Stimulated activated CD4-positive, alpha-beta T cell treated with anti-CD3 and anti-CD28 coated beads, Interleukin-1b, Interleukin-23, amount 100 ng/mL, for 1 hour (primary cell): ENCODE data around the gene GRK3.
"Not testable (repeated sequence)": the region's sequence is repeated elsewhere in the genome, so short reads cannot be mapped to it uniquely, and the experiment has no call there.

ENCODE experiments used
- DNase-seq, 2 donors: peaks; one replicate each; pipeline ENCODE4 v3.0.0-alpha.2; 2020; ENCODE audit warnings: low read depth in 2 of 2

Gene GRK3

DNA sequence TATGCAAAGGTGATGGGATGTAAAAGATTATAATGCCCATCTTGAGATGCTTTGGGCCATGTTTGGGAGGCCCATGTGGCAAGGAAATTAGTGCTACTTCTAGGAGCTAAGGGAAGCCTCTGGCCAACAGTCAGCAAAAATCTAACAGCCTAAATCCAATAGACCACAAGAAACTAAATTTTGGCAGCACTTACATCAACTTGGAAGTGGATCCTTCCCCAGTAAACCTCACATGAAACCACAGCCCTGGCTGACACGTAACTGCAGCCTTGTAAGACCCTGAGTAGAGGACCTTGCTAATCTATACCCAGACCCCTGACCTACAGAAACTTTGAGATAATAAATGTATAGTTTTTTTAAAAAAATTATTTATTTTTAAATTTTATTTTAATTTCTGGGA is 13.1 kb upstream of the GRK3 start:
- DNase-seq: no peak

DNA sequence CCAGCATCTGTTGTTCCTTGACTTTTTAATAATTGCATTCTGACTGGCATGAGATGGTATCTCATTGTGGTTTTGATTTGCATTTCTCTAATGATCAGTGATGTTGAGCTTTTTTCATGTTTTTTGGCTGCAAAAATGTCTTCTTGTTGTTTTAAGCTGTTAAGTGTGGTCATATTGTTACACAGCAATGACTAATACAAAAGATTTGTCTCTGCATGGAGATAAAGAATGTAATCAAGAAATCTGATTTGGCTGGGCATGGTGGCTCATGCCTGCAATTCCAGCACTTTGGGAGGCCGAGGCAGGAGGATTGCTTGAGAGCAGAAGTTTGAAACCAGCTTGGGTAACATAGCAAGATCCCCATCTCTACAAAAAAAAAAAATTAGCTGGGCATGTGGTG is 12.1 kb upstream of the GRK3 start:
- DNase-seq: not testable (repeated sequence)

DNA sequence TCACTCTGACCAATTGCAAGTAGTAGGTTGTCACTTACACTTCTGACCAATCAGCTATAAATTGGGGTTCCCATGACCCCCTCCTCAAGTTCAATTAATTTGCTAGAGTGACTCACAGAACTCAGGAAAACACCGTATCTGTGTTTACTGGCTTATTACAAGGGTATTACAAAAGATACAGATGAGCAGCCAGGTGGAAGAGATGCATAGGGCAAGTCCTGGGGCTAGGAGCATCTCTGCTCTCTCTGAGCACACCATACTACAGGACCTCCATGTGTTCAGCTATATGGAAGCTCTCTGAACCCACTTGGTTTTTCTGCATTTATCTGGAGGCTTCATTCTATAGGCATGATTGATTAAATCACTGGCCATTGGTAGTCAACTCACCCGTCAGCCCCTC is 11.3 kb upstream of the GRK3 start:
- no peak for DNase-seq

DNA sequence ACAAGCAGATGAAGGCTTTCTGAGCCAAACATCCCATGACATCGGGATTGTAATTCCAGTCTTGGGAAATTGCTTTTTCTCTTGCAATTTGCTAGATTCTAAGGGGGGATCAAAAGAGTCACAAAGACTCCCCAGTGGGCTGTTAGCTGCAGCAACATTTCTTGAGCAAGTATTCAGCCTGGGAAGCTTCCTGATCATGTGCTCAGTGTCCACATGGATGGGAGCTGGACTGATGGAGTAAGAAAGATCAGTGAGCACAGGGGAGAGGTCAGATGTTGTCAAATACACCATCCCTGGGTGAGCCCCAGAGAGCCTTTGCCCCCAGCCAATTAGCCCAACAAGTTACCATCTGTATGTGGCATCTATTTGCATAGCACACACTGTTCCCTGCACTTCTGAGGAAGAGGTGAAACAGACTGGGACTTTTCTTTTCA is 10.2 kb upstream of the GRK3 start:
- DNase-seq: no peak

DNA sequence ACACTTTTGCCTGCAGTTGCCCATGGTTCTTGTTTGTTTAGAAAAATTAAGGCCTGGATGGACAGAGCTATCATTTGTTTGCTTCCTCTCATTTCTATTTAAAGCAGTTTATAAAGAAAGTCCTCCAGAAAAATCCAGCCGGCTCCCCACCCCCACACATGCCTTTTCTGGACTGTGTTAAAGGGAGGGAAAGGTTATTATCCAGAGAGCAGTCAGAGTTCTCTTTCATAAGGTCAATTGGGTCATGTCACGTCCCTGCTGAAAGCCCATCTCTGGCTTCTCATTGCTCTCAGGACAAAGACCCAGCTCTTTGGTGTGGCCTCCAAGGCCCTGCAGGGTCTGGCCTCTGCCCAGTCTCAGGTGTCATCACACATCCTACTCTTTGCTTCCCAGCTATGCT is 9.8 kb upstream of the GRK3 start:
- no peak for DNase-seq

DNA sequence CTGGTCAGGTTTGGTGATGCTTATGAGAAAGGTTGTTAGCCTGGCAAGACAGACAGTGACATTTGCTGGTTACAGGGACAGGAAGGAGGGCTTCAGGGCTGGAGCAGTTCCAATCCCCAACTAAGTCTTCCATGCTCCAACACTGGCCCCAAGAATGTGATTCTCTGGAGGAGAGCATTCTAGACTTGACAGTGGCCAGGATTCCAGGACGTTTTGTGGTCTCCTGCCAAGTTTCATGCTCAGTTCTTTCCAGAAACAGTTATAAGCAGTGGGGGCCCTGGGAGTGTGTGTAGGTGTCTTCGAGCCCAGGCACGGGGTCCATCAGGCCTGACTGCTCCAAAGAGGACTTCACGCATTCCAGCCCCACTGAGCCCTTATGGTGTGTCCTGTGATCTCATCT is 8.9 kb upstream of the GRK3 start:
- no peak for DNase-seq

DNA sequence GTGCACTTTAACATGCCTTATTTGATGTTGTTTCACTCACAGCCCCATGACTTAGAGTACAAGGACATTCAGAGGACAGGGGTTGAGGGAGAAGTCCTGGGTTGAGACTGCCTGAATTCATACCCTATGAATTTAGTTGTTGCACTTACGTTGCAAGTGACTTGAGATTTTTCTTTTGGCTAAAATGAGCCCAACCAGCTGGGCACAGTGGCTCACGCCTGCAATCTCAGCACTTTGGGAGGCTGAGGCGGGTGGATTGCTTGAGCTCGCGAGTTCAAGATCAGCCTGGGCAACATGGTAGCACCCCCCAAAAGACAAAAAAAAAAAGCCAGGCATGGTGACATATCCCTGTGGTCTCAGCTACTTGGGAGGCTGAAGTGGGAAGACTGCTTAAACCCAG is 7.3 kb upstream of the GRK3 start:
- no peak for DNase-seq

DNA sequence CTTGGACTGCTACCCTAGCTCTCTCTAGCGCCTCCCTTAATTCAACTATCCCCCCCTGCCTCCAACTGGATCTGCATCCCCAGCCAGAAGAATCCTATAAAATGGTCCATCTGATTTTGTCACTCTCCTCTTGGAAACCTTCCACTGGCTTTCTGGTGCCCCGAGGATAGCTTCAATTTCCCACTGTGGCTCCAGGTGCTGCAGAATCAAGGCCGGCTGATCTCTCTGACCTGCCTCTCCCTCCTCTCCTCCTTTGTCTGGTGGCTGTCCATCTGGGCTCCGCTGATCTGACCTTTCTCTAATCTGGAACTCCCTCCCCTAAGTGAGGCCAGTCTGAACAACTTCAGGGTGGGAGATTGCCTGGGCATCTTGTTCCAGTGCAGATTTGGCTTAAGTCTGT is 6.1 kb upstream of the GRK3 start:
- DNase-seq: no peak

DNA sequence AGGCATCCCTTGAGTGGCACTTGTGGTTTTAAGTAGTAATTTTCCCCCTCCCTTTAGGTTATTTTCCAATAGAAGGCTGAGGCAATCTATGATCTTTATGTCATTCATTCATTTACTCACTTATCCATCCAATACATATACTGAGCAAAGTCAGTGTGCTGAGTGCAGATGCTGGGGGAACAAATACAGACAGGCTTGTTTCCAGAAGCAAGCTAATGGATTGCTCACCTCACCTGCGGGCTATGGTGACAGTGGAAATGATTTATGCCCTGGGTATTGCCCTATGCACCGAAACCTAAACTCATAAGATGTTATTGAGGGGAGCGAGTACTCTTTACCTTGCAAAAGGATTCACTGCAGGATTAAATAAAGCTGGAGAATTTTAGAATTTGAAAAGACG is 4.6 kb upstream of the GRK3 start:
- not testable (repeated sequence) for DNase-seq

DNA sequence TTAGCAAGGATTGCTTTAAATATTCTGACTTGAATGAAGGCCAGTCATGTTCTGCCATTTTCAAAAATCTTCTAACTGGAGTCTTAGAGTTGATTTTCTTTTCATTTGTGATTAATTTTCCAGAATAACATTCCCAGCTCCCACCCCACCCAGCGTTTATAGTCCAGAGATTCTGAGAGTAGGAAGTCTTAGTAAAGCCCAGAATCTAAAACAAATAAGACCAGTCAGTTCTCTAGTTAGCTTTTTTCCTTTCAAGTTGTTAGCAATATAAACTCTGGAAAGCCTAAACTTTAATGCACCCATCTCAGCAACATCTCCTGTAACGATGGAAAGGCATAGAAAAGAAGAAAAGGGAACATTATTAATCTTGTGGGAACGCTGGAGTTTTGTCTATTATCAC is 3.3 kb upstream of the GRK3 start:
- DNase-seq: not testable (repeated sequence)

DNA sequence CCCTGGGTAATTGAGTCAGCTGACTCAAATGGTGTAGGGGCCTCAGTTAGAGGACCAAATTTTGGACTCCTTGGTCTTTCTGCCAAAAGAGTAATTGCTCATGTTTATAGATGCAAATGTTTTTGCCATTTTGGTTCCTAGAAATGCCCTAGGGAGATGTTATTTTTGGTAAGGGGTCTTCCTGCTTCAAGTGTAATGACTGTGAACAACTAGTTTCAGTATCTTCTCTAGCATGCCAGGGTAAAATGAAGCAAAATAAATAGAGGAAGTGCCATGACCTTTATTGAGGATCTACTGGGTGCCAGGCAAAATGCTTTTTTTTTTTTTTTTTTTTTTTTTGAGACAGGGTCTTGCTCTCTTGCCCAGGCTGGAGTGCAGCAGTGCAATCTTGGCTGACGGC is 2.5 kb upstream of the GRK3 start:
- DNase-seq: not testable (repeated sequence)

DNA sequence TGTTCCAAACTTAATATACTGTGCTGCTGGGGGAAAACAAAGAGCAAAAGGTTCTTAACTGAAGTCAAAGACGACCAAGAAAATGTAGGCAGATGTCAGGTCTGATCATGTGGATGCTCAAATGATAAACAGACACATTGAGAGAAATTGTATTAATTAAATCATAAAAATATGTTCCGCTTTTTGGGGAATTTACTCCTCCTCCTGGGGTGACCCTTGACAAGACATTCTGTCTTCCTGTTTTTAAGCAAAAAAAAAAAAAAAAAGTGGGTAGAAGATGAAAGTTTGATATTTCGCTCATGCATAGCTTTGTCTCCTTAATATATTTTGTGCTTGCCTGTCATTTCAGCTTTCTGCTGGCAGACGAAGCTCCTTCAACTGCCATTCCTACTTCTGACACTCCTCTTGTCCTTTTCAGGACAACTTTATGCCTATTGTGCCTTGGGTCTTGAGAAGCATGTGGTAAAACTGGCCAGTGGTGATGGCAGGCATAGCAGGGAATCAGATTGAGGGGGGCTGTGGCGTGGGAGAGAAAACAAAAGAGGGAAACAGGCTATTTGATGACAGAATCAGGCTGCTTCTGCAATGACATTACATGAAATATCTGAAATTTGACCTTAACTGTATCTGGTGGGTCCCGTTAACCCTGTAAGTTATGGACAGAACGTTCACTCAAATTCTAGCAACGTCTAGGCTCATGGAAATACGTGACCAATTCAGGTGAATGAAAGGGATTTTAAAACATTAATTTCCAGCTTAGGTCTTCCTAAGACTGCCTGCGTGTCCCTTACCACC is 1.3 kb upstream of the GRK3 start:
- DNase-seq: not testable (repeated sequence)

DNA sequence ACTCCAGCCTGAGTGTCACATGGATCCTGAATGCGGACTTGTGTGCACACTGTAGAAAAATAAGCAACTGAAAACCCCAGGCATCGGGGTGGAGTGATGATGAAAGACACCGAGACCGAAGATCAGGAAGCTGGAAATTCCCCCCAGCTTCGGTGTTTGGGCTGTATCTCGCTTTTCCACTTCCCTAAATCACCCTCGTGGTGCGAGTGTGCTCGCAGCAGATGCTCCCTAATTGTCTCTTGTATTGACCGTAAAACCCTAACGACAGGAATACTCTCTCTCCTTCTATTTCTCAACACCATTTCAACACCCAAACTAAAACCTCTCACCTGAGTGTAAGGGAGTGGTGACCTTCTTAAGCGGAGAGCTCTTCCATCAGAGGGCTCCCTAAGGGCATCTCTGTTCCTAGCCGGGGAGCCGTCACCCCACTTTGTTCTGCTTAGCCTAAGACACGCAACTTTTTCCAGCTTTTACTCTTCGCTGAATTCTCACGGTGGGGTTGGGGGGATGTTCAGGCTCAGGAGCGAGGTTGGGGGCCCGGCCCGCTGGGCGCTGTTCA is 635 bp upstream of the GRK3 start:
- DNase-seq: no peak

DNA sequence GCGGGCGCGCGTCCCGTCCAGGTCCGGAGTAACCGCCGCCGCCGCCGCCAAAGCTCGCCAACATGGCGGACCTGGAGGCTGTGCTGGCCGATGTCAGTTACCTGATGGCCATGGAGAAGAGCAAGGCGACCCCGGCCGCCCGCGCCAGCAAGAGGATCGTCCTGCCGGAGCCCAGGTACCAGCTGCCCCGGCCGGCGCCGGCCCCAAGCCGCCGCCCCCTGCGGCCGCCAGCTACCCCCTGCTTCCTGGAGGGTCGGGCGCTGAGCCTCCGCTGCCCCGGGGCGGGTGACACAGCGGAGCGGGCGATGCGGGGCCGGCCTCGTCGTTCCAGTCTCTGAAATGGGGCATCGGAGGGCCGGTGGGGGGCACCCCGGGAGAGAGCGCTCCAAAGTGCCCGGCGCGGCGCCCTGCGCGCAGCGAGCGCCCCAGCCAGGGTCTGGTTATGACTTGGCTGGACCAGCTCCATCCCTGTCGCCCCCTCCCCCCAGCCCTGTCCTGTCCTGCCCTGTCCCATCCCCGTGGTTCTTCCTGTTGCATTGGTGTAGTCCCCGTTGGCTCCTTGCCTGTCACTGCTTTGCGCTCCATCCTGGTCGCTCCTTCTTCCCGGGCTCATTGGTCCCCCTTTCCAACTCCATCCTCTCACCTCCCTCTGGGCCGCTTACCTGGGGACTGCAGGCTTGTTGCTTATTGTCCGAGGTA is 653 bp downstream of the GRK3 start:
- DNase-seq: no peak

DNA sequence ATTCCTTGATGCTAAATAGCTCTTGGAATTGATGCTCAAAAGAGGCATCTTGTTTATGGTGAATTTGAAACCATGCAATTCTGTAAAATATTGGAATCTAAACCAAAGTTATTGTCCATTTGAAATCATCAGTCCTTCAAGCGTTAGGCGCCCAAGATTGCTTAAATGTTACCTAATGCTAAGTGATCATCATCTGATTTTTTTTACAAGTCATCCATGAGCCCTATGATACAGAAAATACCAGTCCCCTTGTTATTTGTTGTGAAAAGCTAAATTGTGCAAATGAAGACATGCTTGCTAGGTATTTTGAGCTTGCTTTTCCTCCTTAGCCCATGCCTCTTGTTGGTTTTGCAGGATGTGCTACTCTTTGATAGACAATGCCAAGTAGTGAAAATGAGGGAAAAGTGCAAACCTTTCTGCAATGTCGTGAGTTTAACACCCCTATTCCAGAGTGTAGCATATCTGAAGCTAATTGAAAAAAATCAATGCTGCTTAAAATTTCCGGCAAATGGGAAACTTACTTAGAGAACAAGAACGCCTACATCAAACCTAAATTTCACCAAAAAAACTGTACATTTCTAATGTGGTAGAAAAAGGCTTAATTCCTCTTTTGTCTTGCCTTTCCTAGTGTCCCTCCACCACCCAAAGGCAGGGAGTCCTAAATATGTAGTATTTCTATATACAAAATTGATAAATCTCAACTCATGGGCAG is 1.9 kb downstream of the GRK3 start:
- no peak for DNase-seq

DNA sequence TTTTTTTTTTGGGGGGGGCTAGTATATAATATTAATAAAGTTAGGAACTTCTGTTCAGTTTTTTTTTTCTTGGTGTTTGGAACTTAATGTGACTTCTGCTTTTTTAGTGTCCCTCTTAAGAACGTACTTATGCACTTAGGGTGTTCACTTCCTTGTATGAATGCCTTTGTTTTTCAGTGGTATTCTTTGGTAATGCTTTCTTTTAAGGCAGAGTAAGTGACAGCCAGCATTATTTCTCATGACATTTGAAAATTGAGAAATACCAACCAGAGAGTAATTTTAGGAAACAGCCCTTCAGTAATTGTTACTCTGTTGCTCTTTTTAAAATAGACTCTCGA is 2.4 kb downstream of the GRK3 start:
- no peak for DNase-seq

DNA sequence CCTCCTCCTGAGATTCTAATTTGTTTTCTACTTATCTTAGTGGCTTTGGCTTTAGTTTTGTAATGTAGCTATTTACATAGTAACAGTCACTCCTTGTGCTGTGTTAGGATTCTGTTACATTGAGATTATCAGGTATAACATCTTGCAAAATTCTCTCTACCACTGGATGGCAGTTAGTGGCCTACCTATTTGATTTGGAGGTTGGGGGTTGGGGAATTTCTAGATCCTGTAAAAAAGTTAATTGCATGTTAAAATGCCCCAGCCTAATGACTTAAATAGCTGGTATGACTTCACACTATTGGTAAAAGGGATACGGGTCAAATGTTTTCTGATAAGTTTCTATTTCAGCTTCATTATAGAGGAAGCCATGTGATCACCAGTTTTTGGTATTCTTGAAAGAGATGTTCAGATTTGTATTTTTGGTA is 2.8 kb downstream of the GRK3 start:
- no peak for DNase-seq

DNA sequence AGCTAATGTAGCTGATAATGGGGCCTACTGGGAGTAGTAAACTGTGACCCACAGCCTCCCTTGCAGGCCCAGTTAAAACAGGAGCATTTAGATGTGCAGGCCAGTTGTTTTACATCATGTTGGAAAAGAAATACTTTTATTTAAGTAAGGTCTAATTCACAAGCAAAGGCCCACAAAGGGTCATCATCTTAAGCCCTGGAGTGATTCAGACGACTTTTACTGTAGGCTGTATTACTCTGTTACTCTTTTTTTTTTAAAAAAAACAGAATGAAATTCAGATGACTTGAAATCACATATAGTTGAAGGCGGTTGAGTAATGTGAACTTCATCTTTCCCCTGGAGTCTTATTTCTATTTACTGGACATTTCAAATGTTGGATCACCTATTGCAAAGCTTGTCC is 3.6 kb downstream of the GRK3 start:
- not testable (repeated sequence) for DNase-seq

DNA sequence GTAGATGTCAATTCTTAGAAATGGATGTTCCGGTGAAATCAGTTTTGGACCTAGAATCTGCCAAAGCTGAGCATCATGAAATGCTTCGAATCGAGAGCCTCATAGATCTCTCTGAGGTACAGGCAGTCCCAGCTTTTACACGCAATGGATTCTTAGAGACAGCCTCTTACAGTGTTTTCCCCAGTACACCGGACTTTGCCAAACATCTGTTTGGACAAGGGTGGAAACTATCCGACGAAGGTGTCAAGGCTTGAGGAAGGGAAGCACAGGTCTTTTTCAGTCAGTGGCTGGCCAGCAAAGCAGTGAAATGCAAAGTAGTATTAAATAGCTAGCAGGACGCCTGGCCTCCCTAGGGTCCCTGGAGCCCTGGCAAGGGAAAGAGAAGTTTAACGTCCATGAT is 4.9 kb downstream of the GRK3 start:
- DNase-seq: no peak

DNA sequence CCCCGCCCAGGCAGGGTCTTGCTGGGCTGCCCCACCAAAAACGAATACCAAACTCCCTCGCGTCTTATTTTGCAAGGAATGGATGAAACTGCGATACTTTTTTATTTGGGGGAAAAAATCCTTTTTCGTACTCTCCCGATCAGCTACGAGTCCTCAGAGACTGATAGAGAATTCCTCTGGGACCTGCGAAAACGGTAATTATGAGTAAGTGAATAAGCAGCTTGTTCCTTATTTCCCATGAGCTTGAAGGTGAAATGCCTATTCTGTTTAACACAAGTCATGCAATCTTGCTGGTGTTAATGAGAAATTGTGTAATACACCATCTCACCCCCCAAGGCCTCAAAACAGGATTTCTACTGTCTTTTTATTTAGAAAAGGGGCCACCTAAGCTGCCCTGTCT is 5.5 kb downstream of the GRK3 start:
- no peak for DNase-seq

DNA sequence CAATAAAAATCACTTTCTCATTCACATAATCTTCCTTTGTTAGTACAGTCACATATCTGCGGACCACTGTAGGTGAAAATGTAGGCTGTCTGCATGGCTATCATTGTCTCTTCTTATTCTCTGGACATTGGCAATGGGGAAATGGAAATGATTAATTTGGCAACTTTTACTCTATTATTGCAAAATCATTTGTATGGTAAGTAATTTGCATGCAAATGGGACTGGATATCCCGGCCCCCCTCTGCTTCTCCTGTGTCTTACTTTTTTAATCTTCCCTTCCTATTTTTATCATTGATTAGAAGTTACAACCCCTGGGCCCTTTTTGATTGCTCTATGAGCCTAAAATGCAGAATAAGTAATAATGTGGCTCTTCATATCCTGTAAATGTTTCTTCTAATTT is 6.0 kb downstream of the GRK3 start:
- DNase-seq: no peak

DNA sequence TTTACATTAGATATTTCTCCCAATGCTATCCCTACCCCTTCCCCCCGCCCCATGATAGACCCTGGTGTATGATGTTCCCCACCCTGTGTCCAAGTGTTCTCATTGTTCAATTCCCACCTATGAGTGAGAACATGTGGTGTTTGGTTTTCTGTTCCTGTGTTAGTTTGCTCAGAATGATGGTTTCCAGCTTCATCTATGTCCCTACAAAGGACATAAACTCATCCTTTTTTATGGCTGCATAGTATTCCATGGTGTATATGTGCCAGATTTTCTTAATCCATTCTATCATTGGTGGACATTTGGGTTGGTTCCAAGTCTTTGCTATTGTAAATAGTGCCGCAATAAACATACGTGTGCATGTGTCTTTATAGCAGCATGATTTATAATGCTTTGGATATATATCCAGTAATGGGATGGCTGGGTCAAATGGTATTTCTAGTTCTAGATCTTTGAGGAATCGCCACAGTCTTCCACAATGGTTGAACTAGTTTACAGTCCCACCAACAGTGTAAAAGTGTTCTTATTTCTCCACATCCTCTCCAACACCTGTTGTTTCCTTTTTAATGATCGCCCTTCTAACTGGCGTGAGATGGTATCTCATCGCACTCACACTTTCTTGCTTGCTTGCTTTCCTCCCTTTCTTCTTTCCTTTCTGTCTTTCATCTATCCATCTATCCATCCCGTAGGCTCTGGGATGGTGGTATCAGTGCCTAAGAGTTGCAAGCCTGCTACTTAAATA is 7.7 kb downstream of the GRK3 start:
- DNase-seq: not testable (repeated sequence)
